ENCODE results near the gene RAD50. TPM values are rescaled to one million over a fixed set of nuclear protein-coding genes. Genes with fewer than 3 reads are reported as not detected.

RAD50 gene
- total and polyA plus RNA-seq, 8 donors: 35.3 to 50.0 (median 42.3) TPM

DNA sequence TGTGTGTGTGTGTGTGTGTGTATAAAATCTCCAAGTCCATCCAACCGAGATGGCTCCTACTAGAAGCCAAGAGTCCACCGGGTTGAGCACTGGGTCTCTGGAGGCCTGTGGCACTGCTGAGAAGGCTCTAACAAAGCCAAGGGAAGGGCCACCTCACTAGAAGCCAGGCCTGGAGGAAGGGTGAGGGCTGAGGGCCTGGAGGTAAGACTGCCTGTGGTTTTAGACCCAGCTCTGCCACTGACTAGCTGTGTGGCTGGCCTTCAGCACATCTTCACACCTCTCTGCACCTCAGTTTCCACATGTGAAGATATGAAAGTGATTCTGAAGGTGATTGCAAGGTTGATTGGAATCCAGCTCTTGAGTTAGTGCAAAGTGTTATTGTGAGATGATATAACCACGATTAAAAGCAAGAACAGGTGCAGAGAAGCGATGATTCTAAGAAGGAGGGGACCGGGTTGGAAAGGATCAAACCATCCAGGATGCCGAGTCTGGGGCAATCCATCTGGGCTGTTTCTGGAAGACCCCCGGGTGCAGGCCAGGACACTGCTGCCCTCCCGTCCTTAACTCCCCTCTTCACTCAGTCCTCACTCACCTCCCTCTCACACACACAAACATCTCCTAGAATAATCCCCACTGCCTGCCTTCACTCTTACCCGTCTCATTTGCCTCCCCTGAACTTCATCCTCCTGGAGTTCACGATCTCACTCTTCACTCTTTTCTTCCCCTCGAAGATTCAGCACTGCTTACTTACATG, 119.3 kb downstream of the RAD50 start:
- Histone ChIP-seq H3K9me3 (no peaks in the 10 kb centered on the region), H3K27me3 (no peaks in the 10 kb centered on the region), H3K36me3 (no peaks in the 10 kb centered on the region), H3K27ac (peak overlapping the region in 1 of 2 donors; percentile 40), H3K4me3 (no peak overlapping the region), H3K4me1 (peaks cover 8 to 9% of the 10 kb centered on the region in 2 donors)
- ATAC-seq (no peak), DNase-seq (no peak)
- intact Hi-C loops (cut with DNase I): no loop called here
- no peak for TF ChIP-seq CTCF (IDR thresholded peaks at IDR 0.05)

- no peaks in the 10 kb centered on the region for H3K36me3 ChIP-seq
- no peaks in the 10 kb centered on the region for H3K27me3 ChIP-seq
- peaks cover 8 to 9% of the 10 kb centered on the region in 2 donors for H3K4me1 ChIP-seq
- H3K9me3 ChIP-seq: no peaks in the 10 kb centered on the region
- peak overlapping the region; percentile 40 to 47 for H3K27ac ChIP-seq
- intact Hi-C loops (cut with DNase I): no loop called here
- DNase-seq (peak in 2 of 4 donors; percentile 83 to 85), ATAC-seq (peak; percentile 94)
- peak; percentile 11 to 21 for TF ChIP-seq CTCF (IDR thresholded peaks at IDR 0.05)
- H3K4me3 ChIP-seq: no peak overlapping the region
Observed at GRCh38 chr5:132677191-132677590, 120.4 kb downstream of the RAD50 start.

DNA sequence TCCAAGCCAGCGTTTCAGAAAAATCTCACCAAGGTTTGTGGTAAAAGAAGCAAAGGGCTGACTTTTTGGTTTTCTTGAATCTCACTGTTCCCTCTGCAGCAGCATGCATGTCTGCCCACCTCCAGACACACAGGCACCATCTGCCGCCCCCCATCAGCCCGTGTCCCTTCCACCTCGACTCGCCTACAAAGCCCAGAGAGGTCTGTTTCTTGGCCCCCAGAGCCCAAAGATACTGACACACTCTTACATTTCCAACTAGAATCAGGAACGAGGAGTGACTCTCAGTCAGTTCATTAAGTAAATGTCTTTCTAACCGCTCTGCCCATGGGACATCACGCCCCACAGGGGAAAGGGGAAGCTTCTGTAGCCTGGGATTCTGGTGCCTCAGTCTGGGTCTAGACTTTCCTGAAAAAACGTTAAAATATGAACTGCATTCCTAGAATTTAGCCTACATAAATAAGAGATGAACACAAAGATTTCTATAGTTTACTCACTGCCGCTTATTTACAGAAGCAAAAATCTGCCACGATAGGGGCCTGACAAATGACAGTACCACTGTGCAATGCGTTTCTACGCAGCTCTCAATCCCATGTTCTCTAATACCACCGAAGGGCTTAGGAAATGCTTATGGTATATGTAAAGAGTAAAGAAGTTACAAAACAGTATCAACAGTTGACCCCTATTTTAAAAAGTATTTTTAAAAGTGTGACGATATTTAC, 121.1 kb downstream of the RAD50 start:
- no peak for ATAC-seq

GRCh38 chr5:132678735-132679134, 122.0 kb downstream of the RAD50 start:
- ATAC-seq (no peak), DNase-seq (no peak)
- peaks cover 8 to 9% of the 10 kb centered on the region in 2 donors for H3K4me1 ChIP-seq
- no peaks in the 10 kb centered on the region for H3K9me3 ChIP-seq
- H3K4me3 ChIP-seq: no peak overlapping the region
- no peaks in the 10 kb centered on the region for H3K36me3 ChIP-seq
- no peak overlapping the region for H3K27ac ChIP-seq
- TF ChIP-seq CTCF (IDR thresholded peaks at IDR 0.05): no peak
- intact Hi-C loops (cut with DNase I): no loop called here
- H3K27me3 ChIP-seq: no peaks in the 10 kb centered on the region

More for the DNA sequence above, 121.1 kb downstream of the RAD50 start:
- no peak for TF ChIP-seq CTCF (IDR thresholded peaks at IDR 0.05)
- Histone ChIP-seq H3K4me3 (no peak overlapping the region), H3K36me3 (no peaks in the 10 kb centered on the region), H3K9me3 (no peaks in the 10 kb centered on the region), H3K27me3 (no peaks in the 10 kb centered on the region), H3K4me1 (peaks cover 8 to 9% of the 10 kb centered on the region in 2 donors), H3K27ac (no peak overlapping the region)
- no peak for DNase-seq
- intact Hi-C loops (cut with DNase I): no loop called here

- DNase-seq: no peak
- TF ChIP-seq CTCF (IDR thresholded peaks at IDR 0.05): no peak
- intact Hi-C loops (cut with DNase I): no loop called here
Observed at GRCh38 chr5:132679166-132679565, 122.4 kb downstream of the RAD50 start.

More at GRCh38 chr5:132679166-132679565, 122.4 kb downstream of the RAD50 start:
- H3K4me1 ChIP-seq: peaks cover 8 to 9% of the 10 kb centered on the region in 2 donors
- H3K9me3 ChIP-seq: no peaks in the 10 kb centered on the region
- no peak overlapping the region for H3K27ac ChIP-seq
- H3K27me3 ChIP-seq: no peaks in the 10 kb centered on the region
- H3K36me3 ChIP-seq: no peaks in the 10 kb centered on the region
- H3K4me3 ChIP-seq: no peak overlapping the region
- ATAC-seq: no peak

Measured in left lung (tissue), 10 donors.